Measurements from ENCODE around the gene RCBTB1.

- no peak for TF ChIP-seq CTCF (conservative IDR thresholded peaks at IDR 0.05)
- TF ChIP-seq ZFX (IDR thresholded peaks at IDR 0.05), result no peak
Measured at GRCh38 chr13:49516467-49516866, 68.9 kb downstream of the RCBTB1 start.

Measured in C4-2B (cell line).